Fibroblast of the conjunctiva (primary cell): Measurements from ENCODE around the gene TPH1.
A peak's percentile ranks its signal among the peaks of the same experiment; 100 is the strongest.
"Not testable (repeated sequence)": the region's sequence is repeated elsewhere in the genome, so short reads cannot be mapped to it uniquely, and the experiment has no call there.

Experiments used
- DNase-seq: peaks from one replicate; pipeline ENCODE4 v3.0.0-alpha.2; 2010; ENCODE audit warnings: low read depth

Gene TPH1

GRCh38 chr11:18019650-18020049, 26.4 kb downstream of the TPH1 start:
- DNase-seq: no peak

GRCh38 chr11:18016789-18017188, 29.3 kb downstream of the TPH1 start:
- no peak for DNase-seq

- no peak for DNase-seq
These were observed 31.2 kb downstream of the TPH1 start for GRCh38 chr11:18014876-18015275.

GRCh38 chr11:18013790-18014507, 32.1 kb downstream of the TPH1 start:
- no peak for DNase-seq

GRCh38 chr11:18012906-18013781, 32.9 kb downstream of the TPH1 start, which contains the start of gene SERGEF:
Gene SERGEF (minus strand): TSS chr11:18013047. CDS start chr11:18013010, 37 bp downstream.
- DNase-seq: peak; percentile 75

- no peak for DNase-seq
These were observed 33.8 kb downstream of the TPH1 start for GRCh38 chr11:18012122-18012905.

- no peak for DNase-seq
These were observed 34.4 kb downstream of the TPH1 start for GRCh38 chr11:18011633-18012032.

- DNase-seq: no peak
These were observed 35.0 kb downstream of the TPH1 start for GRCh38 chr11:18010977-18011586.

- no peak for DNase-seq
These were observed 35.9 kb downstream of the TPH1 start for GRCh38 chr11:18010121-18010670.

GRCh38 chr11:18005376-18006129, 40.5 kb downstream of the TPH1 start:
- DNase-seq: no peak

GRCh38 chr11:18001191-18001590, 44.9 kb downstream of the TPH1 start:
- no peak for DNase-seq

- DNase-seq: no peak
These were observed 45.3 kb downstream of the TPH1 start for GRCh38 chr11:18000760-18001159.

- DNase-seq: not testable (repeated sequence)
These were observed 45.9 kb downstream of the TPH1 start for GRCh38 chr11:18000128-18000527.
